ENCODE results near the gene PROK1. TPM values are rescaled to one million over a fixed set of nuclear protein-coding genes. Genes with fewer than 3 reads are reported as not detected.

PROK1 gene
- polyA plus RNA-seq, 1 experiment, result not detected

DNA sequence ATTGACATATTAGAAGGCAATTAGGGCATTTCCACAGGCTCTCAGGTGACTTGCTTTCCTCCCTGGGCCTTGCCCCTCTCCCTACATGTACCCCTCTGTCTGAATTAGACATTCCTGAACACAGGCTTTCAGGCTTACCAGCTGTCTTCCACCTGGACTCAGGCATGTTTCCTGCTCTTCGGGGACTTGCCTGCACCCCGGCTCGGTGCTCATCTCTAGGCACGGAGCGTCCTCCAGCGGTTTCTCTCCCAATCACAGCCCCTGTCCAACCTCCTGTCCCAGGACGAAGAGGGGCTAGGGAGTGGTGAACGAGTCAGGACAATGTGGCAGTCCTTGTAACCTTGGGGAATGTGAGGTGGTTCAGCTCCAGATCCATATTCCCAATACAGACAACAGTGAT, 4.2 kb downstream of the PROK1 start:
- CTCF ChIA-PET, result interaction anchor here (0.8 to 14.2 kb wide), 9 partner anchors 41 to 1627 kb away, joined by 3 to 571 read pairs (median 7); partner anchors contain the start of genes KCNC4 and RBM15
- H3K27me3 ChIP-seq (ENCODE audit: control insufficient read depth, insufficient read depth, low read length), result peaks cover 54% of the 10 kb centered on the region

DNA sequence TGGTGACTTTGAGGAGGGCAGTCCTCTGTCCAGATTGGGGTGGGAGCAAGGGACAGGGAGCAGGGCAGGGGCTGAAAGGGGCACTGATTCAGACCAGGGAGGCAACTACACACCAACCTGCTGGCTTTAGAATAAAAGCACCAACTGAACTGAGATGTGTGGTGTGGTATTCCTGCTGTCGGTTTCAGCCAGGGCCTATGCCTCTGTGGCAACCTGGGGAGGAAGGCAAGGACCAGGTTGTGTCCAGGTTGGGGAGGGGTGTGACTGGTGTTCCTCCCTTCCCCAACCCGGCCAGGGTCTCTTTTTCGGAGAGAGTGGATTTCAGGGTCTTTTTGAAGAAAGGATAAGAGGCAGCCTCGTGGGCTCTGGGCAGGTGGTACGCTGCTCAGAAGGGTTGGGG, 6.3 kb downstream of the PROK1 start:
- CTCF ChIA-PET, result interaction anchor here (1.1 to 14.2 kb wide), 4 partner anchors 38 to 260 kb away, joined by 5 to 571 read pairs (median 330); partner anchors contain the start of genes KCNC4 and LAMTOR5
- TF ChIP-seq CTCF (IDR thresholded peaks at IDR 0.05; ENCODE audit: low read depth, low read length), result no peak
- no peaks in the 10 kb centered on the region for H3K9me3 ChIP-seq (ENCODE audit: control insufficient read depth, insufficient read depth, low read length)
- no peak for DNase-seq (ENCODE audit: low read depth, low spot score)
- POLR2A ChIA-PET, result no interaction called here
- peaks cover 33% of the 10 kb centered on the region for H3K27me3 ChIP-seq (ENCODE audit: control insufficient read depth, insufficient read depth, low read length)
- no peak overlapping the region for H3K27ac ChIP-seq (ENCODE audit: low read depth, low read length)
- H3K4me3 ChIP-seq (ENCODE audit: low read depth, low read length), result no peak overlapping the region

More for the DNA sequence above, 4.2 kb downstream of the PROK1 start:
- POLR2A ChIA-PET, result no interaction called here
- Histone ChIP-seq H3K9me3 (ENCODE audit: control insufficient read depth, insufficient read depth, low read length) (no peaks in the 10 kb centered on the region), H3K27ac (ENCODE audit: low read depth, low read length) (no peak overlapping the region), H3K4me3 (ENCODE audit: low read depth, low read length) (no peak overlapping the region)
- no peak for DNase-seq (ENCODE audit: low read depth, low spot score)
- TF ChIP-seq CTCF (IDR thresholded peaks at IDR 0.05; ENCODE audit: low read depth, low read length), result no peak

DNA sequence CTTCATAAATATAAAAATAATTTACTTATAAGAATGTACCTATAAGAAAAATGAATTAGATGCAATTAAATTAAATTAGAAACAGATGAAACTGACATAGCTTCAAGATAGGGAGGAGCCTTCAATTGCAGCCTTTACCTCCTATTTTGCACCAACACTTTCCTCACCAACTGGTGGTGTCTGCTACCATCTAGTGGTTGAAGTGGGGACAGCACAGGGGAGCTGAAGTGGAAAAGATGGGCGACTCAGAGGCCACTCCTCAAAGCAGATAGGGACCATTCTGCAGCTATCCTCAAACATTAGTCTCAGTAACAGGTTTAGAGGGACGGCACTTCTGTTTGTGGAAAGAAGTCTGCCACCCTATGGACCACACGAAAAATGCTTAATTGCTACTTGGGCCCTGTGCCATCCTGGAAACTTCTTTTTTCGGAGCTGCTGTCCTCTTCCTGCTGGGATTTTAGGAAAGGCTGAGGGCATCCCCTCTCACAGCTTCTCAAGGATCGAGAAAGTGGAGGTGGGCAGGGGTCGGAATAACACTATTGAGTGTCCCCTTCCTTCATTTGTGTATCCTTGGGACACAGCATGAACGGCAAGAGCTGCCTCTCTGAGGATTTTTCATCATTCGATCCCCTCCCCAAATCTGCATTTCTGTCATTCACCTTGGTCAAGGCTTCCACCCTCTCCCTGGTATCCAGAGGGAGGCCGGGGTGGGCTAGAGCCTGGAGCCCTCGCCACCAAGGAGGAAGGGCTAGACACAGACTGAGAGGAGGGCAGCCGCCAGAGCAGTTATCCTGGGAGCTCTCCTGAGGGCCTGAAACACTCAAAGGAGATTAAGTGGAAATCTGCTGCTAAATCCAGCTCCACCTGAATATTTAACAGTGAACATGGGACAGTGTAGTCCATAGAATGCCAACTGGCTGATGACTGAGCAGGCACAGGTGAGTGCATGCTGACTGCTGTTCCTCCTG, 9.6 kb downstream of the PROK1 start:
- ChIA-PET CTCF (interaction anchor here (0.6 to 14.2 kb wide), 69 partner anchors 10 to 432 kb away, joined by 3 to 571 read pairs (median 5); partner anchors contain the start of genes KCNC4, LAMTOR5, PROK1 and RBM15), POLR2A (interaction anchor here (0.6 kb wide), 1 partner anchor 203 kb away, joined by 8 read pairs; no protein-coding TSS in a partner anchor)
- TF ChIP-seq CTCF (IDR thresholded peaks at IDR 0.05; ENCODE audit: low read depth, low read length), result peak; percentile 98
- peak; percentile 50 for DNase-seq (ENCODE audit: low read depth, low spot score)
- no peaks in the 10 kb centered on the region for H3K9me3 ChIP-seq (ENCODE audit: control insufficient read depth, insufficient read depth, low read length)
- peaks cover 7% of the 10 kb centered on the region for H3K27me3 ChIP-seq (ENCODE audit: control insufficient read depth, insufficient read depth, low read length)
- no peak overlapping the region for H3K27ac ChIP-seq (ENCODE audit: low read depth, low read length)
- H3K4me3 ChIP-seq (ENCODE audit: low read depth, low read length), result no peak overlapping the region

- no peak for TF ChIP-seq CTCF (IDR thresholded peaks at IDR 0.05; ENCODE audit: low read depth, low read length)
- Histone ChIP-seq H3K27ac (ENCODE audit: low read depth, low read length) (no peak overlapping the region), H3K9me3 (ENCODE audit: control insufficient read depth, insufficient read depth, low read length) (no peaks in the 10 kb centered on the region), H3K4me3 (ENCODE audit: low read depth, low read length) (no peak overlapping the region), H3K27me3 (ENCODE audit: control insufficient read depth, insufficient read depth, low read length) (no peaks in the 10 kb centered on the region)
- DNase-seq (ENCODE audit: low read depth, low spot score), result no peak
- POLR2A ChIA-PET, result no interaction called here
- CTCF ChIA-PET, result interaction anchor here (0.7 to 14.2 kb wide), 9 partner anchors 9 to 265 kb away, joined by 3 to 571 read pairs (median 9); partner anchors contain the start of genes KCNC4 and LAMTOR5
These were observed 11.1 kb downstream of the PROK1 start for GRCh38 chr1:110462093-110462492.

Data from AG04450 (cell line).